Measurements from ENCODE around the gene ADAP1.

DNA sequence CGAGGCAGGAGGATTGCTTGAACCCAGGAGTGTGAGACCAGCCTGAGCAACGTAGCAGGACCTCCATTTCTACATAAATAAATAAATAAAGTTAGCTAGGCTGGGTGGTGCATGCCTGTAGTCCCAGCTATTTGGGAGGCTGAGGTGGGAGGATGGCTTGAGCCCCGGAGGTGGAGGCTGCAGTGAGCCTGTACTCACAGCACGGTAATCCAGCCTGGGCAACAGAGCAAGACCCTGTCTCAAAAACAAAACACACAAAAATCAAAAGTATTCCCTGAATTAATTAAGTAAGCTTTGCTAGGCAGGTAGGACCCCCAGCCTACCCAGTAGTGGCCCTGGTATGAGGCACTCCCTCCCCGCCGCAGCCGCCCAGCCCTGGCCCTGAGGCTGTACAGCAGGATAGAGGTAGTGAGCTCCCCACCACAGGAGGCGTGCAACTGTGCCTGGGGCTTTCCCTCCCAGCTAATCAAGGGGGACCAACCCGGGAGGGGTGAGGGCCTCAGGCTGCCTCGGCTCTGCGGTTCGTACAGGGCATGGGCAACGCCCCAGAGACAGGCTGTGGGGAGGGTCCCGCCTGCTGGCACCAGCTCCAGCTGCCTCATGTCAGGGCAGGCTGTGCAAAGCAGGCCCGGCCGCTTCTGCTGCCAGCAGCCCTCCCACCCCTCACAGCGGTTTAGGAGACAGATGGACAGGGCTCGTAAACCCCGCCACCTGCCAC is 27.5 kb upstream of the ADAP1 start:
- TF ChIP-seq CTCF (conservative IDR thresholded peaks at IDR 0.05; ENCODE audit: low read depth, low read length) (no peak), EZH2 (IDR thresholded peaks at IDR 0.05; ENCODE audit: borderline replicate concordance, low read depth, low read length, poor library complexity, severe bottlenecking) (no peak)

All from A673 (cell line).